Heart left ventricle (tissue), 16 donors: Measurements from ENCODE around the gene LRIT3. TPM values are rescaled to one million over a fixed set of nuclear protein-coding genes. Genes with fewer than 3 reads are reported as not detected.

Experiments
- ATAC-seq, 4 donors: fragments of 200-7000 bp; cut with Tn5 transposase; one replicate each; pipeline ENCODE4 v1.9.1; 2020 to 2022; ENCODE audit warnings: moderate library complexity in 4 of 4, mild to moderate bottlenecking in 3 of 4, moderate number of reproducible peaks in 1 of 4
- DNase-seq, 5 donors: peaks; one replicate each; pipeline ENCODE4 v3.0.0-alpha.2; 2020
- H3K27ac ChIP-seq, 12 donors: fragments of 200-600 bp; sonication (generic) in 4 of 12; one replicate each; pipeline versions ENCODE4 v1.5.0 to v1.8.0; 2016 to 2022; ENCODE audit warnings: mild to moderate bottlenecking in 2 of 12
- H3K27me3 ChIP-seq, 9 donors: fragments of 200-600 bp; sonication (generic) in 2 of 9; one replicate each; pipeline versions ENCODE4 v1.5.1 to v1.8.0; 2016 to 2022; ENCODE audit warnings: mild to moderate bottlenecking in 3 of 9
- H3K36me3 ChIP-seq, 9 donors: fragments of 200-600 bp; sonication (generic) in 2 of 9; one replicate each; pipeline versions ENCODE4 v1.5.0 to v1.8.0; 2018 to 2022; ENCODE audit warnings: mild to moderate bottlenecking in 2 of 9
- H3K4me1 ChIP-seq, 12 donors: fragments of 200-600 bp; sonication (generic) in 4 of 12; one replicate each; pipeline versions ENCODE4 v1.5.0 to v1.8.0; 2016 to 2022; ENCODE audit warnings: mild to moderate bottlenecking in 3 of 12
- H3K4me3 ChIP-seq, 12 donors: fragments of 200-600 bp; sonication (generic) in 4 of 12; one replicate each; pipeline versions ENCODE4 v1.5.0 to v1.8.0; 2017 to 2022; ENCODE audit warnings: mild to moderate bottlenecking in 9 of 12, moderate library complexity in 4 of 12
- H3K9me3 ChIP-seq, 12 donors: fragments of 200-600 bp; sonication (generic) in 4 of 12; one replicate each; pipeline versions ENCODE4 v1.5.0 to v1.8.0; 2016 to 2022; ENCODE audit warnings: mild to moderate bottlenecking in 1 of 12
- POLR2A ChIP-seq, 2 donors: fragments of 450-650 bp; IDR thresholded peaks; one replicate each; pipeline ENCODE4 v1.6.1; 2017; ENCODE audit warnings: antibody characterized with exemption in 2 of 2, mild to moderate bottlenecking in 2 of 2, moderate library complexity in 2 of 2
- WGBS, 4 donors: extraction: QIAGEN DNeasy Blood & Tissue Kit in 2 of 4; methylation state at CpG; one replicate each; pipeline versions ENCODE4 v1.1.5 to v1.1.7; 2013 to 2018; 5-methylcytosine and 5-hydroxymethylcytosine counted together
- intact Hi-C, 10 donors: fragments of 100-400 bp; cut with DNase I; formaldehyde crosslinking; loops; one replicate each; pipeline versions ENCODE4 v1.11.1 to v1.14.2; 2022
- polyA plus RNA-seq, 2 donors: library from polyadenylated mRNA; stranded (reverse); fragments of 200-250 nt; gene quantifications; one replicate each; pipeline ENCODE4 v1.2.3, GENCODE V29; 2013
- total RNA-seq, 9 donors: library from RNA; depleted of rRNA in 2 of 9; stranded (reverse); fragments of >200 nt in 2 of 9; fragmentation: NEBNext Ultra II Directional in 3 of 9; extraction: Animal tissue kit (Norgen Biotek cat#: 25700) in 3 of 9; gene quantifications; one replicate each; pipeline versions ENCODE4 v1.1.0 to v1.2.4, GENCODE V29; 2016 to 2023
- TF ChIP-seq, protein P1 (sequence below), 12 donors: fragments of 200-600 bp; sonication (generic) in 4 of 12; IDR thresholded peaks; one replicate each; pipeline versions ENCODE4 v1.5.0 to v1.8.0; 2018 to 2022; ENCODE audit warnings: antibody characterized with exemption in 12 of 12, mild to moderate bottlenecking in 5 of 12
- donor health status: ischemic (EF 13 %, LVEDD 7.1; RV severe dilation, severe dysfunction).
- donor health status: healthy with polysubstance abuse.
- donor health status: DM: no; HTN: yes; CAD: no.
- donor health status: DM: no; HTN: no; CAD: no.
- donor health status: ischemic (EF 25% LVEDD 6.9; RV normal size, moderate dysfunction).
- donor health status: ischemic (EF 25% LVEDD 5.7; RV mildly dilated, moderate dysfunction).
- donor health status: healthy.
- donor health status: DM: yes; HTN: yes; CAD: no.
- donor health status: ischemic (EF 35%, LVEDD 5.7; RV mildly dilated, moderate dysfunction).
- donor health status: nonischemic (EF 11% LVEDD 7.7; RV severe dilation, severe dysfunction).
- donor health status: DM: yes; HTN: yes; CAD: no.
- donor health status: PGD.
- donor health status: ischemic (EF 29% LVEDD 5.4; RV normal size, mild dysfunction).
- donor health status: nonischemic (EF 23%, LVEDD 6.1; RV moderate dilation, normal function).

The LRIT3 gene
- total and polyA plus RNA-seq, 11 donors, result 0.08 TPM; not detected in 10

GRCh38 chr4:109827672-109828071 lies 20.2 kb upstream of the LRIT3 start, which contains the start of gene RRH:
Gene RRH (plus strand): TSS chr4:109827972. CDS start chr4:109828028, 56 bp downstream.
- WGBS, 4 donors, result 93 to 98% (median 97%) methylated on average over 2 of the region's 2 CpGs
- Histone ChIP-seq H3K4me1 (no peaks in the 10 kb centered on the region), H3K4me3 (no peak within 1 kb of the TSS), H3K27ac (no peak within 1 kb of the TSS), H3K9me3 (no peaks in the 10 kb centered on the region), H3K27me3 (no peaks in the 10 kb centered on the region), H3K36me3 (peaks cover 0 to 38% (median 30%) of the 10 kb centered on the region in 9 donors)
- intact Hi-C loops, result loop anchor here in 8 of 10 donors (2.0 to 10.0 kb wide), 4 partner anchors 123 to 405 kb away; partner anchors contain the start of gene CASP6 (in 2 of the 8)
- ATAC-seq (no peak), DNase-seq (no peak)
- TF ChIP-seq POLR2A (IDR thresholded peaks at IDR 0.05), result no peak
- TF ChIP-seq, protein P1, sequence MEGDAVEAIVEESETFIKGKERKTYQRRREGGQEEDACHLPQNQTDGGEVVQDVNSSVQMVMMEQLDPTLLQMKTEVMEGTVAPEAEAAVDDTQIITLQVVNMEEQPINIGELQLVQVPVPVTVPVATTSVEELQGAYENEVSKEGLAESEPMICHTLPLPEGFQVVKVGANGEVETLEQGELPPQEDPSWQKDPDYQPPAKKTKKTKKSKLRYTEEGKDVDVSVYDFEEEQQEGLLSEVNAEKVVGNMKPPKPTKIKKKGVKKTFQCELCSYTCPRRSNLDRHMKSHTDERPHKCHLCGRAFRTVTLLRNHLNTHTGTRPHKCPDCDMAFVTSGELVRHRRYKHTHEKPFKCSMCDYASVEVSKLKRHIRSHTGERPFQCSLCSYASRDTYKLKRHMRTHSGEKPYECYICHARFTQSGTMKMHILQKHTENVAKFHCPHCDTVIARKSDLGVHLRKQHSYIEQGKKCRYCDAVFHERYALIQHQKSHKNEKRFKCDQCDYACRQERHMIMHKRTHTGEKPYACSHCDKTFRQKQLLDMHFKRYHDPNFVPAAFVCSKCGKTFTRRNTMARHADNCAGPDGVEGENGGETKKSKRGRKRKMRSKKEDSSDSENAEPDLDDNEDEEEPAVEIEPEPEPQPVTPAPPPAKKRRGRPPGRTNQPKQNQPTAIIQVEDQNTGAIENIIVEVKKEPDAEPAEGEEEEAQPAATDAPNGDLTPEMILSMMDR (IDR thresholded peaks at IDR 0.05), result no peak

DNA sequence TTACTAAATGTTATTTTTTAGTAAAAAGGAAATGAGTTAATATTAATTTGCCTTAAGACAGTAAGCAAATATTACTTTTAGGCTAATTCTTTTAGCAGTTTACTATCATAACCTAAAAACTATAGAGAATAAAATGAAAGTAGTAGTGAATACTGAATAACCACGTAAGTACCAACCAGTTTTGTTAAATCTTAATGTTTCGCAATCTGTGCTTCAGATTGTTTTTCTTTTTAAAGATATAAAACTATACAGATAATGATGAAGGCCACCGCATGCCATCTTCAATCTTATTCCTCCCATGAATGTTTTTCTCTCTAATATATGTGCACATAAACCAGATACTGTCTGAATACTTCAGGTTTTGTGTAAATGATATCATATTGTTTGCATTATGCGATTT lies 14.2 kb upstream of the LRIT3 start:
- Histone ChIP-seq H3K27me3 (no peaks in the 10 kb centered on the region), H3K4me1 (no peaks in the 10 kb centered on the region), H3K4me3 (no peak overlapping the region), H3K36me3 (no peaks in the 10 kb centered on the region), H3K9me3 (no peaks in the 10 kb centered on the region), H3K27ac (no peak overlapping the region)
- WGBS, 4 donors, result 93 to 98% (median 94%) methylated on average over 4 of the region's 4 CpGs
- ATAC-seq (no peak), DNase-seq (no peak)
- TF ChIP-seq, protein P1 (IDR thresholded peaks at IDR 0.05), result no peak
- TF ChIP-seq POLR2A (IDR thresholded peaks at IDR 0.05), result no peak
- intact Hi-C loops, result loop anchor here in 2 of 10 donors (10.0 kb wide), 1 partner anchor 141 kb away; no protein-coding TSS in a partner anchor

DNA sequence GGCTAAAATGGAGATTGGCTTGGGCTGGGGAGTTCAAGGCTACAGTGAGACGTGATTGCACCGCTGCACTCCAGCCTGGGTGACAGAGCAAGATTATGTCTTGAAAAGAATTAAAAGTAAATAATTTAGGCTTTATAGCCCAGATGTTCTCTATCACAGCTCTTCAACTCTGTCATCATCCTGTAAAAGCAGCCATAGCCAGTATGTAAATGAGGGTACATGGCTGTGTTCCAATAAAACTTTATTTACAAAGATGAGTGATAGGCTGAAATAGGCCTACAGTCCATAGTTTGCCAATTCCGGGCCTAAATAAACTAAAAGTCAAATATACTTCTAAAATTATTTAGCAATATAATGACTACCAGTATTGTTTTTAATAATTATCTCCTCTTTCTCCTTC lies 10.9 kb upstream of the LRIT3 start:
- Histone ChIP-seq H3K27me3 (no peaks in the 10 kb centered on the region), H3K4me1 (no peaks in the 10 kb centered on the region), H3K36me3 (no peaks in the 10 kb centered on the region), H3K9me3 (no peaks in the 10 kb centered on the region), H3K4me3 (no peak overlapping the region), H3K27ac (no peak overlapping the region)
- TF ChIP-seq, protein P1 (IDR thresholded peaks at IDR 0.05), result no peak
- TF ChIP-seq POLR2A (IDR thresholded peaks at IDR 0.05), result no peak
- 84 to 90% (median 88%) methylated on average over 3 of the region's 3 CpGs for WGBS, 4 donors
- DNase-seq (no peak), ATAC-seq (no peak)
- intact Hi-C loops, result loop anchor here in 2 of 10 donors (10.0 kb wide), 1 partner anchor 138 kb away; no protein-coding TSS in a partner anchor

DNA sequence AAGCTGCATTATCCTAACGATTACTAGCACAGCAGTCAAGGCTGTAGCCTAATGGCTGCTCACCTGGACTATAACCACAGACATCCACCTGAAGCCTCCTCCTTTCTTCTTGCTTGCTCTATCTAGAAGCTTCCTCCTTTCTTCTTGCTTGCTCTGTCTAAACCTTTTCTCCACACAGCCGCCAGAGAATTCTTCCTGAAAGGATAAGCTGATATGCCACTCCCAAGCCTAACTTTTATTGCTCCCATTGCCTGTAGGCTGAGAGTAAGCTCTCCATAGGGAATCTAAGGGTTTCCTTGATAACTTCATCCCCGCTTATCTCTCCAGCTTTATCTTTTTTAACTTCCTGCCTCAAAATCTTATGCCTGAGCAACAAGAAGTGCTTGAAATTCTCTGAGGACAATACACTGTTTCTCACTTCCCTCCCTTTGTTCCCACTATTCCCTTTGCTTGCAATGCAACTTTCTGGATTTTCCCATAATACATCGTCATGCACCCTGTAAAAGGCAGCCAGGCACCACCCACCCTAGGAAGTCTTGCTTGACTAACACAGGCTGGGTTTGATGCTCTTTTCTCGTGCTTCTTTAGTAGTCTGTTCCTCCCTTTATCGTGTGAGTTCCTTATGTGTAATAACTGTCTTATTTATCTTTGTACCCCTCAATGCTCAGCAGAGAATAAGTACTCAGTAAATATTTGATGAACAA lies 1.4 kb upstream of the LRIT3 start:
- Histone ChIP-seq H3K36me3 (no peaks in the 10 kb centered on the region), H3K4me3 (no peak overlapping the region), H3K9me3 (no peaks in the 10 kb centered on the region), H3K27me3 (no peaks in the 10 kb centered on the region), H3K27ac (no peak overlapping the region), H3K4me1 (no peaks in the 10 kb centered on the region)
- WGBS, 4 donors, result 31 to 38% (median 34%) methylated on average over 6 of the region's 6 CpGs
- ATAC-seq, result no peak
- DNase-seq, result no peak
- TF ChIP-seq, protein P1 (IDR thresholded peaks at IDR 0.05), result no peak
- TF ChIP-seq POLR2A (IDR thresholded peaks at IDR 0.05), result no peak
- intact Hi-C loops, result loop anchor here in 1 of 10 donors (2.0 kb wide), 1 partner anchor 50 kb away; no protein-coding TSS in a partner anchor
